Hematopoietic multipotent progenitor cell treated with erythropoietin and hydrocortisone succinate and interleukin-3 and kit ligand, for 15 days (in vitro differentiated cells): Measurements from ENCODE around the gene TBC1D8.
"Not testable (repeated sequence)": the region's sequence is repeated elsewhere in the genome, so short reads cannot be mapped to it uniquely, and the experiment has no call there.

Source experiments
- DNase-seq: peaks from one replicate; pipeline ENCODE4 v3.0.0-alpha.2; 2015; ENCODE audit warnings: low spot score

The TBC1D8 gene

DNA sequence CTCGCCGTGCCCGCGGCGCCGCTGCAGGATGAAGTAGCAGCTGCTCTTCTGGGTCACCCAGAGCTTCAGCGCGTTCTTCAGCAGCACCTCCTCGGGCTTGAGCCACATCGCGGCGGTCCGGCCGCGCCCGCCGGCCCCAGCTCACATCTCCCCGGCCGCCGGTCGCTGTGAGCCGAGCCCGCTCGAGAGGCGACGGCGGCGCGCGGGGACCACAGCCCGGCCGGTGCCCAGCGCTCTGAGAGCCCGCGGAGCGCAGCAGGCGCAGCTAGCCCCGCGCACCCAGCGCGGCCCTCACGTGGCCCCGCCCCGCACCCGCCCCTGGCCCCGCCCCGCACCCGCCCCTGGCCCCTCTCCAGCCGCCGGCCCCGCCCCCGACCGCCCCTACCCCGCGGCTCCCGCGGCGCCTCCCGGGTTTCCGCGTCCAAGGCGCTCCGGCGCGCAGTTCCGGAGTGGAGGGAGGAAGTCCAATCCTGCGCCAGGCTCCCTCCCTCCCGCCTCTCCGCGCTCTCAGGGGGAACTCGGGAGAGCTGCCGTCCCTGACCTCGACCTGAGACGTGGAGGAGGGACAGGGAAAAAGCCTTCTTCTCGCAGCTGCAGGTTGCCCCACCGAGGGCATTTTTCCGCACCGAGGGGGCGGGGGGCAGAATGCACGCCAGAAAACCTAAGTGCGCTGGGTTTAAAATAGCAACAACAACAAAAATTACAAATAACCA, at the start of gene TBC1D8:
TSS of gene TBC1D8 (minus strand) at position 237 of the 713 bp plus-strand sequence. CDS start at position 108, 129 bp downstream.
- peak; percentile 12 for DNase-seq

DNA sequence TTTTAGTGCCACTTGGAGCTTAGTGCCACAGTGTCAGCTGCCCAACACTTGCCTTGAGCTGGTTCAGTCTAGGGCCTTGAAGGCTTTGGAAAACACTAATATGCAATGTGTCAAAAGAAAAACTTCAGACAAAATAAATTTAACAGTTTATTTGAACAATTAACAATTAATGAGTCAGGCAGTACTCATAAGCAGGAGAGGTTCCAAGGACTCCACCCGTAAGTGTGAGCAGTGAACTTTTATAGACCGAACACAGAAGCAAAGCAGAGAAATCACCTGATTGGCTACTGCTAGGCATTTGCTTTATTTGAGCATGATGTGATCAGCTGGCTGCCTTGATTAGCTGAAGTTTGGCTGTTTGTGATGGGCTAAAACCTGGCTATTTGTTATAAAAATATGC, 49.5 kb upstream of the TBC1D8 start:
- no peak for DNase-seq

DNA sequence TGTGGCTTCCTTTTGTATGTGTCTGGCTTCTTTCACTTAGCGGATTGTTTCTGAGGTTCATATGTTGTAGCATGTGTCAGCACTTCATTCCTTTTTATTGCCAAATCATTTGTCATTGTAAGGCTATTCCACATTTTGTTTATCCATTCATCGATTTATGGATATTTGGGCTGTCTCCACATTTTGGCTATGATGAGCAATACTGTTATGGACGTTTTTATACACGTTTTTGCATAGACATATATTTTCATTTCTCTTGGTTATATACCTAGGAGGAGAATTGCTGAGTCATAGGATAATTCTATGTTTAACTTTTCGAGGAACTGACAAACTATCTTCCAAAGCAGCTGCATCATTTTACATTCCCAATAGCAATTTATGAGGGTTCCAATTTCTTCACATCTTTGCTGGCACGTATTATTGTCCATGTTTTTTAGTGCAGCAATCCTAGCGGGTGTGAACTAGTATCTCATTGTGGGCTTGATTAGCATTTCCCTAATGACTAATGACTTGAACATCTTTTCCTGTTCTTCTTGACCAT, 48.1 kb upstream of the TBC1D8 start:
- DNase-seq = no peak

DNA sequence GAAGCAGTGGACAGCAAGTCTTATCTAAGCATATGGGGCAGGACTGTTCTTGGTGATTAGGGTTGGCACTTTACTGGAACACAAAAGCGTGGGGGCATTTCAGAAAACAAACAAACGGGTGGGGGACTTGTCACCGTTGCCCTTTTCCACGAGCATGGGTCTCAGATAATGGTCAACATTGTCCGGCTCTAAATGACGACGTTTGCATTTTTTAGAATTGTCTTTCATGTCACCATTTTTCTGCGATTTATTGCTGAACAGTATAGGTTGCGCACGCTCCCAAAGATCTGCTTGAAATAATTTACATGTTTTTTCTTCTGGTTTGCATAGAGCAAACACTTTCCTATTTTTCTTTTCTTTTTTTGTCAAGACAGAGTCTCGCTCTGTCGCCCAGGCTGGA, 46.6 kb upstream of the TBC1D8 start:
- DNase-seq = no peak

DNA sequence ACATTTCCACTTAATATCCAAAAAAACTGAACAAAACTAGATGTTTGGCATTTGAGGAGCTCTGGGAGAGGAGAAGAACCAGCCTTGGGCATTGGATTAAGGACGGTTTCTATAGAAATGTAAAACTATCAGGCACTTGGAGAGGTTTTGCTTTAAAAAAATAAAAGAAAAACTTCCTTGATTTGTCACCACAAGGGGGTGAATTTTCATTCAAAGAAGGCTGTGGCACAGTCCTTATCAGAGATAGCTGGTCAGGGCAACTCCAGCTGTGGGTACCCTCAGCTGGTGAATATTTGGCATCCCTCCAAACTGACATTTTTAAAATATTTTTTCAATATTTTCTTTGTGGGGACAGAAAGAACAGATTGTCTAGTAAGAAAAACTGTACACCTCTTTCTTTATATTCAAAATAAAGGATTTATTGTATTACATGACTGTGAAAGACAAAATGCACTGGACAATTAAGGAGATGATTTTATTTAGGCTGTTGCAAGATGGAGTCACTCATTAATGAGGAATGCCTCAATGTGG, 46.1 kb upstream of the TBC1D8 start:
- peak; percentile 34 for DNase-seq

DNA sequence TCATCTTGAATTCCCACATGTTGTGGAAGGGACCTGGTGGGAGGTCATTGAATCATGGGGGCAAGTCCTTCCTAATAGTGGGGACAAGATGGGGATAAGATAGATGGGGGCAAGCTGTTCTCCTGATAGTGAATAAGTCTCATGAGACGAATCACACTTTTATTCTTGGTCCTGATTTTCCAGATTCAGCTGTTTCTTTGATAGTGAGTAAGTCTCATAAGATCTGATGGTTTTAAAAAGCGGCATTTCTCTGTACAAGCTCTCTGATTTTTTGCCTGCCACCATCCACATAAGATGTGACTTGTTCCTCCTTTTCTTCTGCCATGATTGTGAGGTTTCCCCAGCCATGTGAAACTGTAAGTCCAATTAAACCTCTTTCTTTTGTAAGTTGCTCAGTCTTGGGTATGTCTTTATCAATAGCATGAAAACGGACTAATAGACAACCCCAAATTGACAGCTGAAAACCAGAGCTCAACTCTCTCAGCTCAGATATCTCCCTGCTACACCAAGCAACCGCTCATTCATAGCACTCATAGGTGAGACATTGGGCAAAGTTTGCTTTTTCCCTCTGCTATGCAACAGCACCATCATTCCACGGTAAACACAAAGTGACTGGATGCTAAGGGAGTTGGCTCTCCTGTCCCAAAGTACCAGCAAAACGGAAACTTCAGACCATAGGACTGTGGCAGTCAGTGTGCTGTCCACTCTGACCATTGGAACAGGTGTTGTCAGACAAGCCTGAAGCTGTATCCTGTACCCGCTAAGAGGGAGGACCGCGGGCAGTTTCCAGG, 44.9 kb upstream of the TBC1D8 start:
- no peak for DNase-seq

DNA sequence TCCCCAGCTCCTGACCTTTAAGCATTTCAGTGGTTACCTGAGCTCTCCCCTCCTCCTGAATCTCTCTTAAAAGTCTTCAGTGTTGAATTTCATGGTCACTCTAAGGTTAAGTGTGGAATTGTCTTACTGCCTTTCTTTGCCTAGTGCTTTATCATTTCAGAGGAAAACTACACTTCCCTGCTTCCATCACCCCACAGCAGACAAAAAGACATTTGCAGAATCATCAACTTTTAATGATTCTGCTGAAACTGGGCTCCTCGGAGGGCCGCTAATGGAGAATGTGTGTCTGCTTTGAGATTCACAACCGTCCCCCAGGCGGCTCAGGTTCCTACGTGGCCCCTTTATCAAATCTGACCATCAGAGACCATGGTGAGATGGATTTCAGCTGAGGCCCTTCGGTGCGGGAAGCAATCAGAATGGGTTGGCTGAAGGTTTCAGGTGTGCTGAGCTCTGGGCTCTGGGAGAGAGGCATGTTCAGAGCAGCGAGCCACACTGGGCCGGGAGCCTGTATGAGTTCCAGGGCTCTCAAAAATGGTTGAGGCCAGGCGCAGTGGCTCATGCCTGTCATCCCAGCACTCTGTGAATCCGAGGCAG, 41.9 kb upstream of the TBC1D8 start:
- no peak for DNase-seq

DNA sequence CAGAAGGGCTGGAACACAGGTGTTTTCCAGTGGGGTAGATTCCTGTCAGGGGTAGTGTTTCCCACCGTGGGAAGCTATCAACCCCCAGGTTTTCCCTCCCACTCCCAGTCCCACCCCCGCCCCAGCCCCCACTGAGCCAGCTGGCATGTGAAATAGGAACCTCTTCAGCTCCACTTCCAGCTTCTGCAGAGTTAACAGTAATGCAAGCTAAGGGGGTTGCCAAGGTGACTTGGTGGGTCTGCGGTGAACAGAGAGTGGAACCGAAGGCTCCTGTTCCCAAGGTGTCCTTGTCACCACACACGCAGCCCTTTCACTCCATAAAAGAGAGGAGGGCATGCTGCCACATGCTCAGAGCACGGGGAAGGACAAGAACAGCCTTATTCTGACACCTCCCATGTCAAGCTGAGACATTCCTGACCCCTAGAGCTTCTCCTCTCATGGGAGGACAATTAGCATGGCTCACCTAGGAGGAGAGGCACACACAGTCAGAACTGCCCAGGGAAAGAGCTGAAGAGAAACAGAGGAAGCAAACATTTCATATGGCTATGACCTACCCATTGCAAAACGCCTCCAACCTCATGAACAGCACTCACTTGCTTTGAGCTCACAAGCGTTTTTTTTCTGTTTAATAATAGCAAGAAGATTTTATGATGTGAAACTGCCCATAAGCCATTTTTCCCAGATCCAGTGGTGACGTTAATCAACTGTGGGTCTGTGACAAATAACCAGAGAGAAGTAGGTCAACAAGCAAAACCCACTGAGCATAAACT, 39.8 kb upstream of the TBC1D8 start:
- DNase-seq = no peak

DNA sequence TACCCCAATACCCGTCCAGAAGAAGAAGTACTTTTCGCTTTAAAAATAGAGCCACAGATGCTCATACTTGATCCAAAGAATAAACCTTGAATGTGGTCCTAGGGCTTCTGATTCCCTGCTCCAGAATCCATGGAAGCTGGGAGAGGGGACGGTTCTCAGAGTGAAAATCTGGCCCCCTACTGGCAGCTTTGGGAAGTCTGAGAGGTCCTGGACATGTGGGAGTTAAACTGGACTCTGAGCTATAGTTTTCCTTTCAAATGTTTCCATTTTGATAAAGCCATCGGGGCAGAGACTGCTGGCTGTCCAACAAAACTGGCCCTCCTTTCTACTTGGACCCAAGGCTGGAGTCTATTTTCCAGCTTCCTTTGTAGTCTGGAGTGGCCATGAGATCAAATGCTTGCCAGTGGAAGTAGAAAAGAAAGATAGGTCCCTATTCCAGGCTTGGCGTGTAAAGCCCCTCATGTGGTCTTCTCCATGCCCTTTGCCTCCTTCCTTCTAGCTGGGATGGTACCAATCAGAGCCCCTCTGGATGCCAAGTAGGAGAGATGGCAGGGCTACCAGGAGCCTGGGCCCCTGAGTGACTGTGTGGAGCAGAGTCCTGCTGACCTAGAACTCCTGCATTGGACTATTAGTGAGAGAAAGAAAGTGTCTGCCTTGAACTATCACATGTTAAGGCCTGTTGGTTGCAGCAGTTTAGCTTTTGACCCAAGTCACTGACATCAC, 37.7 kb upstream of the TBC1D8 start:
- DNase-seq = no peak

DNA sequence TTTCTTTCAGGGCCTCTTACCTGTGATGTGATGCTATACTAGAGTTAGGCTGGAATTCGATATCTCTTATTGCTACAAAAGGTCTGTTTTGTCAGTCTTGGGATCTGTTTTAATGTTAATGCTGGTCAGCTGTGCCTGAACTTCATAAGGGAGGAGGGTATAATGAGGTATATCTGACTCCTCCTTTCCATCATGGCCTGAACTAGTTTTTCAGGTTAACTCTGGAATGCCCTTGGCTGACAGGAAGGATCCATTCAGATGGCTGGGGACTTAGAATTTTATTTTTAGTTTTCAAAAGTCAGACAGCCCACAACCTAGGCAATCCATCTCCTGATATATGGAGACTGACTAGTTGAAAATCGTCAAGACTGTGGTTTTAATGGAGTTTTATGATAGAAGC, 35.9 kb upstream of the TBC1D8 start:
- DNase-seq = no peak

DNA sequence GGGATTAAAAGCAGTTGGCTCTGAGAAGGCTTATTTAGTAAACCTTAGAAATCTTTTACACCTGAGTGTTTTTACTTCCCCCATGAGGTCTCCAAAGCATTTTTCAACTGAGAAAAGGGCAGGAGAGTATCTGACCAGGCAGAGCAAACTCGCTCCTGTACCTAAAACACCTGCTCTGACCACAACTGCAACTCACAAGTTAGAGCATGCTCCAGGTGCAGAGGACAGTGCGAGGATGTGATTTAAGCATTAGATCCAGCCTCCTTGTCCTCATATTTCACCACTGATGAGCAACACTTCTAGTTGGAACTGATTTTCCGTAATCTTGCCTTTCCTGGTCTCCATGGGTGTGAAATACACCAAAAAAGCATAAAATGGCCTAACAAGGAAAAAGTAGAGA, 34.5 kb upstream of the TBC1D8 start:
- DNase-seq = no peak

DNA sequence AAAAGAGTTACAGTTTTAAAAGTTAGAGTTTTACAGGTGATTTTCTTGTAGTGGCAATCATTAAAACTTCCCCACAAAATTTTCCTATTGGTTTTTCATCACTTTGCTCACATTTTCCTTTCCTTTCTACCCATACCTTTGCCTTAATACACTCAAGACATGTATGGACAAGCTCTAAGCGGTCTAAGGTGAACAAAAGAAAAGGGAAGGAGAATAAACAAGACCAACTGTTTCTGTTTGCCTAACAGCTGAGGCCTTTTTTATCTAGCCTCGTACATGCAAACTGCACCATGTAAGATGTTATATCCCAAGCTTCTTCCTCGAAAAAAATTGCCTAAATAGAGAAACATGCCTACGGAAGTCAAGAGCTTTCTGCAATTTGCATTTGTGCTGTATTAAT, 33.9 kb upstream of the TBC1D8 start:
- no peak for DNase-seq

DNA sequence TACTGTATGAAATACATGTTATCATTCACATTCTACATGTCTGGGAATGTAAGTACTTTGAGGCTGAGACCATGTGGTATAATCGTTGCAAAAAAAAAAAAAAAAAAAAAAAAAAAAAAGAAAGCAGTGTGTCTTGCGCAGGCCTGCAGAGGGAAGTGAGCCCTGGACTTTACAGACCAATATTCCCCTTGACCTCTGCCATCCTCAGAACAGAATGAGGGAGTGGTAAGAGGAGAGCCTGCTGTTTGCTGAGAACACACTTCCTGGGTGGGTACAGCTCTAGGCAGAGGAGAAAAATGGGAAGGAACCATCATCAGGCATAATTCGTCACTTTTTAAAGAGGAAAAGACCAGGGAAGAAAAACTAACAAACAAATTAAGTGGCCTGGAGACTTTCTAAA, 28.8 kb upstream of the TBC1D8 start:
- DNase-seq = no peak

DNA sequence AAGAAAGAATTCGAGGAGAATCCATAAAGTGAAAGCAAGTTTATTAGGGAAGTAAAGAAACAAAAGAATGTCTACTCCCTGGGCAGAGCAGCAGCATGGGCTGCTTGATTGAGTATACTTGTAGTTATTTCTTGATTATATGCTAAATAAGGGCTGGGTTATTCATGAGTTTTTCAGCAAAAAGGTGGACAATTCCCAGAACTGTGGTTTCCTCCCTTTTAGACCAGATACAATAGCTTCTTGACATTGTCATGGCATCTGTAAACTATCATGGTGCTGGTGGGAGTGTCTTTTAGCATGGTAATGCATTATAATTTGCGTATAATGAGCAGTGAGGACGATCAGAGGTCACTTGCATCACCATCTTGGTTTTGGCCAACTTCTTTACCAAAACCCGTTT, 25.6 kb upstream of the TBC1D8 start:
- no peak for DNase-seq

DNA sequence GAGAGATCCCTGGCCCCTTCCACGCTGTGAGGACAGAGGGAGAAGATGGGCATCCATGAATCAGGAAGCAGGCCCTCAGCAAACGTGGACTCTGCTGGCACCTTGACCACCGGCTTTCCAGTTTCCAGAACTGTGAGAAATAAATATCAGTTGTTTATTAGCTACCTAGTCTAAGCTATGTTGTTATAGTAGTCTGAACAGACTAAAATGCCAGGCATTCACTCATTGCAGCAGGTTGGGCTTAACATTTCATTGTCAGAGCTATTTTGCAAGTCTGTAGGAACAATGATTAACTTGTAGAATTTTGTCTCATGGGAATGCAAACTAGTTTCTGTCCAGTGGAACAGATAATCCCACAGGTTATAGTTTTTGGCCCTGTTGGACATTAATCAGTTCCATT, 24.8 kb upstream of the TBC1D8 start:
- DNase-seq = no peak

DNA sequence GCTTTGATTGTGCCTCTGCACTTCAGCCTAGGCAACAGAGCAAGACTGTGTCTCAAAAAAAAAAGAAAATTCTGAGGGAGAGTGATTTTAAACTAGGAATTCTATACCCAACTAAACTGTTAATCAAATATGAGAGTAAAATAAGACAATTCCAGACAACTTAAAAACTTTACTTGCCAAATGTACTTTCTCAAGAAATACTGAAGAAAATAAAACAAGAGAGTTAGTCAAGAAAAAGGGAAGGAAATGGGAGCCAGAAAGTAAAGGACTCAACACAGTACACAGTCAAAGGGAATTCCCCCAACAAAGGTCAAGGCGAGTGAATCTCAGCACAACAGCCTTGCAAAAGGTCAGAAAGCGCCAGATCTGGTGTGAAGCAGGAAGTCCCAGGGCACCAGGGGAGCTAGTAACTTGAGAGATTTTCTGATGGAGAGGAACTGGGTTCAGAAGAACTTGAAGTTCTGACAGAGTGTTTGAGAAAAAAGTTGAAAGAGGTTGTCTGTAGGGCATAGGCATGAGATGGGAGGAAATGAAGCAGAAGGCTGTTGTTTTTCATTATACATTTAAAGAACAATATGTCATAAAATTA, 22.6 kb upstream of the TBC1D8 start:
- no peak for DNase-seq

DNA sequence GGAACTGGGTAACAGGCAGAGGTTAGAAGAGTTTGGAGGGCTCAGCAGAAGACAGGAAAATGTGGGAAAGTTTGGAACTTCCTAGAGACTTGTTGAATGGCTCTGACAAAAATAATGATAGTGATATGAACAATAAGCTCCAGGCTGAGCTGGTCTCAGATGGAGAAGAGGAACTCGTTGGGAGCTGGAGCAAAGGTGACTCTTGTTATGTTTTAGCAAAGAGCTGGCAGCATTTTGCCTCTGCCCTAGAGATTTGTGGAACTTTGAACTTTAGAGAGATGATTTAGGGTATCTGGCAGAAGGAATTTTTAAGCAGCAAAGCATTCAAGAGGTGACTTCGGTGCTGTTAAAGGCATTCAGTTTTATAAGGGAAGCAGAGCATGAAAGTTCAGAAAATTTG, 18.6 kb upstream of the TBC1D8 start:
- DNase-seq = not testable (repeated sequence)

DNA sequence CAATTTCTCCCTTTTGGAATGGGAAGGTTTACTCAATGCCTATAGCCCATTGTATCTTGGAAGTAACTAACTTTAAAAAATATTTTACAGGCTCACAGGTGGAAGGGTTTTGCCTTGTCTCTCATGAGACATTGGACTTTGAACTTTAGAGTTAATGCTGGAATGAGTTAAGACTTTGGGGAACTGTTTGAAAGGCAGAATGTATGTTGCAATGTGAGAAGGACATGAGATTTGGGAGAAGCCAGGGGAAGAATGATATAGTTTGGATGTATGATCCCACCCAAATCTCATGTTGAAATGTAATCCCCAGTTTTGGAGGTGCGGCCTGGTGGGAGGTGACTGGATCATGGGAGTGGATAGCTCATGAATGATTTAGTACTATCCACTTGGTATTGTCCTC, 17.5 kb upstream of the TBC1D8 start:
- no peak for DNase-seq

DNA sequence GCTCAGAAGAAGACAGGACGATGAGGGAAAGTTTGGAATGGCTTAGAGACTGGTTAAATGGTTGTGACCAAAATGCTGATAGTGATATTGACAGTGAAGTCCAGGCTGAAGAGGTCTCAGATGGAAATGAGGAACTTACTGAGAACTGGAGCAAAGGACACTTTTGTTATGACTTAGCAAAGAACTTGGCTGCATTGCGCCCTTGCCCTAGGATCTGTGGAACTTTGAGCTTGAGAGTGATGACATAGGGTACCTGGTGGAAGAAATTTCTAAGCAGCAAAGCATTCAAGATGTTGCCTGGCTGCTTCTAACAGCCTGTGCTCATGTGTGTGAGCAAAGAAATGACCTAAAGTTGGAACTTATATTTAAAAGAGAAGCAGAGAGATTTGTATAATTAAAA, 16.4 kb upstream of the TBC1D8 start:
- not testable (repeated sequence) for DNase-seq

DNA sequence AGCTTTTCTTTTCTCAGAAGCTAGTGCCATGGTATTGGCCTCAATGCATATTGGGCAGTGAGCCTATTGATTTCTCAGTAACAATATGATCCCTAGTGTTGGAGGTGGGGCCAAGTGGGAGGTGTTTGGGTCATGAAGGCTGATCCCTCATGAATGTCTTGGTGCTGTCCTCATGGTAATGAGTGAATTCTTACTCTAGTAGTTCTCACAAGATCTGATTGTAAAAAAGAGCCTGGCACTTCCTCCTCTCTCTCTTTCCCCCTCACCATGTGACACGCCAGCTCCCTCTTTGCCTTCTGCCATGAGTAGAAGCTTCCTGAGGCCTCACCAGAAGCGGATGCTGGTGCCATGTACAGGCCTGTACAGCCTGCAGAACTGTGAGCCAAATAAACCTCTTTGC, 12.8 kb upstream of the TBC1D8 start:
- no peak for DNase-seq
